Activated CD4-positive, CD25-positive, alpha-beta regulatory T cell treated with anti-CD3 and anti-CD28 coated beads, Interleukin-2, amount 50 U/mL, for 24 hours (primary cell): ENCODE measurements around the gene CCDC136.

ENCODE experiments used
- ATAC-seq, 2 donors: fragments of 150-1000 bp; cut with Tn5 transposase; one replicate each; pipeline ENCODE4 v1.10.0; 2021; ENCODE audit warnings: mild to moderate bottlenecking in 1 of 2, moderate library complexity in 1 of 2

CCDC136 gene

DNA sequence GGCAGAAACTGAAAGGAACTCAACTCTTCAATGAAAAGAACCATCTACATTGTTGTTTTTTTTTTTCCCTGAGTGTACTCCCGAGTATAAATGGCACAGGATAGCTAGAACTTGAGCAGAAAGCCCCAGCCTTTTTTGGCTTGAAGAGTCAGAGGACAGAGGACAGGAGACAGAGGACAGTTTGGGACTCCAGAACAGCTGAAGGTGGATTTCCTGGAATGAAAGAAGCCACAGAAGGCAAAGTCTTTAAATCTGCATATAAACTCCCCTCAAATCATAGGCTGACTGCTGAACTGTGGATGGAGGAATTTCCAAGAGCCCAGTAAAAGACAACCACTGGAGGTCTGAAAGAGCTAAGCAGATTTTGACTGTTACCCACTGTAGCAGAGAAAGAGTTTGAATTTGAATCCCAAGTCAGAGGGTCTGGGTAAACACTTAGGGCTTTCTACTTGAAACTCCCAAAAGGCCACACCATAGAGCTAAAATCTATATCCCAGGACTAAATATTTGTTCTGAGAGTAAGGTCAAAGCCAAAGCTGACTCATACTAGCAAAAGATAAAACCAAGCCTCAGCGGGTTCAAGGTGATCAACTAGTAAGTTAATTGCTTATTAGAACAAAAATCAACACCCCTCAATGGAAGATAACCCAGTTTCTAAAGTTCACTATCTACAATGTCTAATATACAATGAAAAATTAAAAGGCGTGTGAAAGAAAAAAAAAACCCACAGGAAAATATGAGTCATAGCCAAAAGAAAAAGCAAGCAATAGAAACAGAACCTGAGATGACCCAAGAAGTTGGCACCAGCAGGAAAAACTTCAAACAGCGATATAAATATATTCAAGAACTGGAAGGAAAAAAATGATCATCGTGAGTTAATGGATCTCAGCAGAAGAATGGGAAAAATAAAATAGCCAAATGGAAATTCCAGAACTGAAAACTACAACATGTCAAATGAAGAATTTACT, 14.3 kb upstream of the CCDC136 start:
- no peak for ATAC-seq

DNA sequence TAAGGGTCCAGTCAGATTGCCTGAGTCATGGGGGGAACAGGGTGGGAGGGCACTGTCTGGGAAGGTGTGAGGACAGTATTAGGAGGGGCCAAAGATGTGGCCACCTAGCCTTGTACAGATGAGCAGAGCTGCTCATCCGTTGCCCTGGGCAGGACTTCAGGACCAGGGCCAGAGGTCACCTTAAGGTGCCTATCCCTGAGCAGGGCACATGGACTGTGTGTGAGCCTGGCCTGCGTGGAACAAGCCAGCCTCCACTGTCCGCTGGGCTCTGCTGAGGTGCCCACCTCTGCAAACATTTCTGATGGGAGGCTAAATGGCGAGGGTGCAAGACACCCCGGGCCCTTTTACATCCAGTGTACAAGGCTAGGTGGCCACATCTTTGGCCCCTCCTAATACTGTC, 12.8 kb upstream of the CCDC136 start:
- ATAC-seq = no peak

DNA sequence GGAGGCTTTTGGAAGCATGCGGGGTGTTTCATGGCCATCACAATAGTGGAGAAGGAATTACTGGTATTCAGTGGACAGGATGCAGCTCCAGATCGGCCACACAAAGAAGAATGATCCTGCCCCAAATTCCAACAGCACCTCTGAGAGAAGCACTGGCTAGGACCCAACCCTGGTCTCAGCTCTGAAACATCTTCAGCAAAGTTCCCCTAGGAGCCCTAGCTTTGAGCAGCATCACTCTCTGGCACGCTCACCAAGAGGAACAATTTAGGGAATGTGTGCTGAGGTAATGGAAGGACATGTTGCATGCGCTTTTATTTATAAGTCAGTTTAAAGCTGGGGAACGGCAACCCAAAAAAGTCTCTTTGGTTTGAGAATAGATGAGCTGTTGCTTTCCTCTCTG, 10.6 kb upstream of the CCDC136 start:
- ATAC-seq = no peak

DNA sequence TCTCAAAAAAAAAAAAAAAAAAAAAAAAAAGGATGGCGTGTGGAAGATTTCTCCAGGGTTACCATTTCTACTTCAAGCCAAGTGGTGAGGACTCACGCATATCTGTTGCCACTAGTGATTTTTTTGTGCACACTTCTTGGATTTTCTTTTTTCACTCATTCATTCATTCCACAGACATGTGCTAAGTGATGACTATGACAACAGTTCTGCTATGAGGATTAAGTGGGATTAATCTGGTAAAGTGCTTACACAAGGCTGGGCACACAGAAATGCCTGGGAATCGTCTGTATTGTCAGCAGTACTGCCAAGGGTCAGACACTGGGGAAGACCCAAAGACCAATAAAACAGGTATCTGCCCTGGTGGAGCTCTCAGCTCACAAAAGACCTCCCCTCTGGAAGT, 9.9 kb upstream of the CCDC136 start:
- ATAC-seq = no peak

DNA sequence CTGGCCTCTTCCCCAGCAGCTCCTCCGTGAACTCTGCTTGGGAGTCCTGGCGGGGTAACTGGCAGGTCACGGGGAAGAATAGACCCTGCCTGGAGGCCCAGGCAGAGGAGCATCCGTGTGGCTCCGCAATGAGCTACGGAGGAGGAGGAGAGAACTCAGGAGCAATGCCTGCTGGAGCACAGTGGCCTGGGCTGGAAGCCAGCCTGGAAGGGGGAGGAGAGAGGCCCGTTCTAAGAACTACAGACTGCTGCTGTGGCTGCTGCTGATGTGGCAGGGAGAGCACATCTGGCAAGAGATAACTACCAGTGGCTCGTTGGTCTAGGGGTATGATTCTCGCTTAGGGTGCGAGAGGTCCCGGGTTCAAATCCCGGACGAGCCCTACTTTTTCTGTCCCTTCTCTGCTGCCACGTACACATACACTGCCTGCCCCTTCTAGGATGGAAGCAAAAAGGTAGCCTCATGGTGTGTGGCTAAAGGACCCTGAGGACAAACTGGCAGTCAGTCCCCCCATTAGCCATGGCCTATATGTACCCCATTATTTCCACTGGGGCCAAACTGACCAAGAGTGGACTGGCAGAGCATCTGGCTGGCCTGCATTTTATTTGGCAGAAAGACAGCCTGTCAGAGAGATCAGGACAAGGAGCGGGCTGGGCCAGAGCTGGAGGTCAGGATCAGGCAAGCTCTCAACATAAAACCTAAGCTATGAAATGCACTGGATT, 8.5 kb upstream of the CCDC136 start:
- no peak for ATAC-seq

DNA sequence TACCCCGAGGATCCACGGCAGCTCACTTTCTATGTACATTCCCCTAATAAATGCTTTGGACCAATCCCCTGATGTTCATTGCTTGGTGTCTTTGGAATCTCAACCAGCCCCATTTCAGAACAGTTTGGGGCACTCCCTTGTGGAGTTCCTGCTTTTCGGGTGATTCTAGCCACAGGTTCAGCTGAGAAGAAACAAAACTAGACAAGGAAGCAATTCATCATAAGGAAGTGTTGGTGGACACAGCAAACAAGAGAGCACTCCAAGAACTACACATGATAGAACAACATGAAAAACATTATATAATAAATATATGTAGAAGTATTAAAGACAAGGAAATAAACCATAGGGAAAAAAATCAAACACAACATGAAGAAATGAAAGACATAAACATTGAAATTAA, 6.0 kb upstream of the CCDC136 start:
- no peak for ATAC-seq

DNA sequence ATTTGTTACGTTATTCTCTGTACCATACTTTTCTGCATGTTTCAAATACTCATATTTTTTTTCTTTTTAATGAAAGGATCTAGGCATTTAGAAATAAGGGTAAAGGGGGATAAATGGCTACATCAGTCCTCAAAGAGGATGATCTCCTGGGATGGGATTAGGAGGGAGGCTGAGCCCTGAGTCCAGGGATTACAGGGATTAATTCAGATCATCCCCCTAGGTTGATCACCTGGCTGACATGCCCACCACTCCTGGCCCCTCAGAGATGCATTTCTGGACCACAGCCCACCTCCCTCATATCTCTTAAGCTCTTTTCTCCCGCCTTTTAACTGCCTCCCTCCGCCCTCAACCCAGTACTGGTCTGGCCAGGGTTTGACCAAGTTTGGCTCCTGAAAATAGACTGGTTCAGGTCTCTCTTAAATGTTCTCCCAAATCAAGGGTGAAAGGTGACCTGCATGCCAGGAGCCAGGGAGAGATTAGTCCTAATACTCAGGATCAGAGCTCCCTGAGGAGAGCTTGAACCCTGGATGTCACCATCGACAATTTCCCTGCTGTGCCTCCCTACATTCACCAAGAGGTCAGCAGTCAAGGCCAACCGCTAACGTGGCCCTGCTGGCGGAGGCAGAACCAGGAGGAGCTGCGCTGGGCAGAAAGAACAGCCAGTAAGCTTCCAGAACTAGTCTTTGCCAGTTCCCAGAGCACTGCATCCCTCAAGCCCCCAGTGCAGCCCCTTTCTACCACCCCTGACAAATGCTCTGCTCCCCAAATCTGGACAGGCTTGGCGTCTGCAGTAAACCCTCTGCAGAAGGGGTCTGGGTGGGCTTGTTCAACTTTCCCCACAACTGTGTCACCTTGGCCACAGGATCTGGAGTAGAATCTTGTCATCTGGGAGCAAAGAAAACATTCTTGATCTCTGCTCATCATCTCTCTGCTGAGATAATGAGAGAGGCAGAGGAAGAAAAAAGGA, 3.0 kb upstream of the CCDC136 start:
- no peak for ATAC-seq

DNA sequence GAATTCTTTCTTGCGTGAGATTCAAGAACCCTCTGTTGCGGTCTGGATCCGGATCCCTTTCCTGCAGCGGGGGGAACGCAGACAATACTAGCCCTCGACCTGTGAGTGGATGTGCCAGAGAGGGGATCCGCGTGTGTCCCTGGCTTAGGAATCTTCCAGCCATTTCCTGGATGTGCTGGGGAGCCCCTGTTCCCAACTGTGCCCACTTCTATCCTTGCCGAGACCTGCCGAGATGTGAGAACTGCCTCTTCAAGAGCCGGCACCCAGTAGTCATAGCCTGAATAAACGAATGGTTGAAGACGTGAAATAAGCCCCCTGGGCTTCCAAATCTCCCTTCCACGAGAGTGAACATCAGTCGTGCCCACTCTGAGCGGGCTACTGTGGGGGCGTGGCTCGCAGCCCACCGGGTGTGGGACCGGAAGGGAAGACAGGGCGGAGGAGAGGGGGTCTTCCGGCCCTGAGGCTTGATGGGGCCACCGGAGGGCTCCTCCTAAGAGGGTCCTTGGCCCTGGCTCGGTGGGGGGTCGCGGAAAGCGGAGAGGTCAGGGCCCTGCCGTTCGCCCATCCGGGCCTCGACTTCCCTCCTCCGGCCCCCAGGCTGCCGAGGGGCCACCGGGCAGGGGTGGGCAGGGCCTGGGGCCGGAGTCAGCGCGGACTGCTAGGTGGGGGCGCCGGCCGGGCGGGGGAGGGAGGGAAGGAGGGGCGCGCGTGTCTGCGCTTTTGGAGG, 1.3 kb upstream of the CCDC136 start:
- no peak for ATAC-seq

DNA sequence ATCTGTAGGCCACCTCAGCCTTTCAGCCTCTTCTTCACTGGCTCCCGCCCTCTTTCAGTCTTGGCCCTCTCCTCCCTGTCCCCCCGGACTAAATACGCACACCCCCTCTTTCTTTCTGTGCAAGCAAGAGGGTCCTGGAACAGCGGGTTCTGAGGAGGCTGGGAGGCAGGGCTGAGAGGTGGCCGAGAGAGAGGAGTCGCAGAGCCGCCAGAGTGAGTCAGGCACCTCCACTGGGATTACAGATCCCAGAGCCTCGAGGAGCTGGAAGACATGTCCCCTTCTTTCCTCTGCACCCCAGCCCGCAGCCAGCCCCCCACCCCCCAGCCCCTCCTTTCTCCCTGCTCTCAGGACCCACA, 182 bp downstream of the CCDC136 start:
- ATAC-seq = no peak

DNA sequence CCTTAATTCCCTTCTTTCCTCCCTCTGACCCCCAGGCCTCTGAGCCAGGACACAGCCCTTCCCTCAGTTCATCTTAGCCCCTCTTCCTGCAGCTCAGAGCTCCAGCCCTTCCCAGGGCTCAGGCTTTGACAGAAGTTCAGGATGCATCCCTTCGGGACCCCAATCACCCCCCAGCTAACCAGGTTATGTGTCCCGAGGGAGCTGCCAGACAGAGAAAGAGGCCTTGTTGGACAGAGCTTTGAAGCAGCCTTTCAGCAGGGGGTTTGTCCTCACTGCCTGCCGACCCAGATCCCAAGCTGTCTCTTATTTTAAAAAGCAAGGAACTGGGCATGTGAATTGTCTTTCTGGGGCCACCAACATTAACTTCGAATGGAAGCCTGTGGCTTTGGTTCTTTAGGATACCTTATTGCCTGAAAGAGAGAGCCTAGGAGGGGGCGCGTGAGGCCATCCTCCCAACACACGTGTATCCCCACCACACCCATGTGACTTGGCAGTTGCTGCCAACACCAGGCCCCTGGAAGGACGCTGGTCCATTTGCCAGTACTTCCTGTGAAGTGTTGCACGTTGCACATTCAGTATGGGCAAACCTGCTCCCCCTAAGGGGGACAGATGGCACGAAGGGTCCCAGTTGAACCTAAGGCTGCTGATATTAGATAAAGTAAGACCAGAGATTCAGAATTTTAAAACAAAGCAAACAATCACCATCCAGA, 858 bp downstream of the CCDC136 start:
- ATAC-seq = no peak

DNA sequence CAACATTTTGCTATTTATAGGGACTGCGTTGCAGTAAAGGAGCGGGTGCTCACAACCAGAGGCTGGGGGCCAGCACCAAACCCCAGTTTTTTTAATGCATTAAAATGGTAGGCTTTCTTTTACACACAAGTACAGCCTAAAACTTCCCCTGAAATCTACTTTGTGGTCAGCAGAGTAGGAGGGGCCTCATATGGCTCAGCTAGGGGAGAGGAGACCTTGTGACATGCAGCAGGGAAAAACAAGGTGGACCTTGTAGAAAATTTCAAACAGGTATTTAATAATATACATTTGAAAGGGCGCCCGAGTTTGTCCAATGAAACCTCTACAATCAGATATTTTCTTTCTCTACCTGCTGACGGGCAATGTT, 1.4 kb downstream of the CCDC136 start:
- ATAC-seq = no peak

DNA sequence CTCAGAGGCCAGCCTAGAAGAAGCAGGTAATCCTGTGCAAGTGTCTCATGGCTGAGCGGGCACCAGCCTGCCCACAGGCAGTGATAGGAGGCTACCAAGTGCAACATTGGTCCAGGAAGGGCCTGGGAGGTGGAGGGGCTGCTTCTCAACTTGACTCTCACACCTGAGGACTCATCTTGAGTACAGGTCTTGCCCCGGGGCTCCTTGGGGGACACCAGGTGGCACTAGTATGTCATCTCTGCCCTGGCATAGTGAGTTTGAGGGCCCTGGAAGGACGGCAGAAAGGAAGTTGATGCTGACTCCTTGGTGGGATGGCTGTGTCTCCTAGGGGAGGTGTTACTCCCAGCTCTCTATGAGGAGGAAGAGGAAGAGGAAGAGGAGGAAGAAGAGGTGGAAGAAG, 2.3 kb downstream of the CCDC136 start:
- no peak for ATAC-seq

DNA sequence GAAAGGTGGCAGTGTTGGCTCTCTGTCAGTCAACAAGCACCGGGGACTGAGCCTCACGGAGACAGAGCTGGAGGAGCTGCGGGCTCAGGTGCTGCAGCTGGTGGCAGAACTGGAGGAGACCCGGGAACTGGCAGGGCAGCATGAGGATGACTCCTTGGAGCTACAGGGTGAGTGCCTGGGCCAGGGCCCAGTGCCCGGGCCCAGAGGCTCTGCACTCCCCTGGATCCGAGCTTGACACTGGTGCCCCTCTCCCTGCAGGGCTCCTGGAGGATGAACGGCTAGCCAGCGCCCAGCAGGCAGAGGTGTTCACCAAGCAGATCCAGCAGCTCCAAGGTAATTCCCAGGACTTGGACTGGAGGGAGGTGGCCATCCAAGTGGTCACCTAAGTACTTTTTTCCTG, 2.7 kb downstream of the CCDC136 start:
- ATAC-seq = no peak

DNA sequence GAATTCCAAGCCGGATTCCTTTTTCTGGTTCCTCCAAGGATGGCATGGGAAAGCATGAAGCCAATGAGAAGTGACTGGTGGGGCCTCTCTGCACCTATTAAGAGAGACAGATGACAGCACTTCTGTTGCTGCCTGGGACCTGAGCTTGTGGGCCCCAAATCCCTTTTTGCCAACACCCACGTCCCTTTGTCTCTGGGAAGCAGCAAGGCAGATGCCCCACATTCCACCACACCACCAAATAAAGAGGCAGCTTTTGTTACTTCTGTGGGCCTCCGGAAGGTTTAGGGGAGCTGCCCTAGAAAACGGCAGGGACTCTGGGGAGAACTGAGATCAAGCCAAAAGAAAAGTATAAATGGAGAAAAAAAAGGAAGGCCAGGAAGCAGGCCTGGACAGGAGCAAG, 3.4 kb downstream of the CCDC136 start:
- no peak for ATAC-seq

DNA sequence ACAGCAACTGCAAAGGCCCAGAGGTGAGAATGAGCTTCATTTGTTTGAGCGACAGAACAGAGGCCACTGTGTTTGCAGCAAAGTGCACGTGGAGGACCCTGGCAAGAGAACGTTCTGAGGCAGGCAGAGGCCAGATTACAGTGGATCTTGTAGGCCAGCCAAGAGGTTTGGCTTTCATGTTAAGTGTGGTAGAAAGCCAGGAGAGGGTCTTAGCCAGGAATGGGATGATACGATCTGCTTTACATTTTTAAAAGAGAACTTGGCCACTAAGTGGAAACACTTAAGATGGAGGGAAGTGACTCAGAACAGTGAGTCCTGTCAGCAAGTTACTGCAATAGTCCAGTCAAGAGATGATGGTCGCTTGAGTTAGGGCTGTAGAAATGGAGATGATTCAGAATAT, 4.6 kb downstream of the CCDC136 start:
- ATAC-seq = no peak

DNA sequence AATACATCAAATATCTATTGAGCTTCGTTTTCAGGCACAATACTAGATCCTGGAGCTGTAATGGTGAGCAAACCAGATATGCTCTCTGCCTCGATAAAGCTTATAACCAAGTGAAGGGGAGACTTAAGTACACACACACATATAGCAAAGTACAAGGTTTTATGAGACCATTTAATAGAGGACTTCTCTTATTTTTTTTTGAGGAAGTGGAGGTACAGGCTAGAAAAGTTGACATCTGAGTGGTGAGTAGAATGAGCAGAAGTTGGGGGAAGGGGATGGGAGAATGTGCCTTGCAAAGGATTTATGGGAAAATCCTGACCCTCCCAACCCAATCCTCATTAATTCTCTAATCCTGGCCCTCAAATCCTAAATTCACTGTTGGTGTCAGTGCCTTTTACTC, 7.7 kb downstream of the CCDC136 start:
- ATAC-seq = no peak

DNA sequence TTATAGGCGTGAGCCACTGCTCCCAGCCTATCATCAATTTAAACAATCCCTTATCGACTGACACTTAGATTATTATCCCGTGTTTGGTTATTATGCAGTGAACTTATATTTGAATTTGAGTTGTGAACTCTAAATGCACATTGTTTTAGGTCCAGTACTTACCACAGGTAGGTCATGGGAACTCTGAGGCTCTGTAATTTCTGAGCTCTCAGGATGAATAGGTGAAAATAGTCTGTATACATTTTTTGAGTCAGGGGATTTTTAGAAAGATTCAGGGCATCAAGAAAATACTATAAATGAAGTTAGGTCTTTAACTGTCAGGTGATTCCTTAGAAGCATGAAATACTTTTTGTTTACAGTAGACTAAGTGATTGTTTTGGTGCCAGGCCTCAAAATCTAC, 8.8 kb downstream of the CCDC136 start:
- no peak for ATAC-seq

DNA sequence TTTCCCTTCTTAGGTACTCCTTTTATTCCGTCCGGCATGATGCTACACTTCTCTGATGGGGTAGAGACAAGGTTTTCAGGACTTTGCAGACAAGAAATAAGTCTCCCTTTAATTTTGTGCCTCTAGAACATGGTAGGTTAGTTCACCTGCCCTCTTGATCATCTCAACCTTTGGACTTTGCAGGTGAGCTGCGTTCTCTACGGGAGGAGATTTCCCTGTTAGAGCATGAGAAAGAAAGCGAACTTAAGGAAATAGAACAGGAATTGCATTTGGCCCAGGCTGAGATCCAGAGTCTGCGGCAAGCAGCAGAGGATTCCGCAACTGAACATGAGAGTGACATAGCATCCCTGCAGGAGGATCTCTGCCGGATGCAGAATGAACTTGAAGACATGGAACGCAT, 9.2 kb downstream of the CCDC136 start:
- no peak for ATAC-seq

DNA sequence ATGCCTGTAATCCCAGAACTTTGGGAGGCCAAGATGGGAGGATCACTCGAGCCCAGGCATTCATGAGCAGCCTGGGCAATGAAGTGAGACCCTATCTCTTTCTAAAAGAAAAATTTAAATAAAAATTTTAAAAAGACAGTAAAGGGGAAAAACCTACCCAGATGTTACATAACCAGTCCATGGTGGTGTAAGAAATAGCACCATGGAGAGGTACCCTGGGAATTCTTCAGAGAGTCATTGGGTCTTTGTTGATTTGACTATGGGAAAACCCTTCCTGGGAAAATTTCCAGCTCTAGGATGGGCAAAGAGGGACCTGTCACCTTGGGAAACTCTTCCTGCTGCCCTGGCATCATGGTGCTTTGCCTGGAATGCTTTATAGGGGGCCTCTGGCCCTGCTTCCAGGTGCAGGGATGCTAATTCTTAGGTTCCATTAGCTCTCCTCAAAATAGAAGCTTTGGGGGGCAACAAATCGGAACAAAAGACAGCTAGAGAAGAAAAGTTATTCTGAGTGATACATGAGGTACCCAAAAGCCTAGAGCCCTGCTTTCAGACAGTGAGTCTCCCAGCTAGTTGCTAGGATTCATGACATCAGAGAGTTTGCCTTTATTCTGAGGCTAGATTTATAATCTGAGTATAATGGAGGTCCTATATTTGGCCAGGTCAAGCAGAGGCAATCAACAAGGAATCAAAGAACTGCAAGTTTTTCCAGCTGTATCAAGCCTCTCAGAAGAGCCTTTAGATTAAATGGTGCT, 10.1 kb downstream of the CCDC136 start:
- no peak for ATAC-seq

DNA sequence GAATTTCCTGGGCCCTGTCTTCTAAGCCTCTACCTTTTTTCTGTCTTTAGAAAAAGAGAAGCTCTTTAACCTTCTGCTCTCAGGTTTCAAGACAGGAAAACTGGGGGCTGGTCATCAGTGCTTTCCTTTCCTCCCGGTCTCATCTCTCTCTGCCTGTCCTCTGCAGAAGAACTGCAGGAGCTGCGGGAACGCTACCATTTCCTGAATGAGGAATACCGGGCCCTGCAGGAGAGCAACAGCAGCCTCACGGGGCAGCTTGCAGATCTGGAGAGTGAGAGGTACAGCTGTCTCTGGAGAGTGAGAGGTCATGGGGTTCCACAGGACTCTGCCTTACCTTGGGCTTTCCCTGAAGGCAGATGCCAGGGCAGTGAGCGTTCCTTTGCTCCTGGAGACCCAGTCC, 12.7 kb downstream of the CCDC136 start:
- ATAC-seq = no peak

DNA sequence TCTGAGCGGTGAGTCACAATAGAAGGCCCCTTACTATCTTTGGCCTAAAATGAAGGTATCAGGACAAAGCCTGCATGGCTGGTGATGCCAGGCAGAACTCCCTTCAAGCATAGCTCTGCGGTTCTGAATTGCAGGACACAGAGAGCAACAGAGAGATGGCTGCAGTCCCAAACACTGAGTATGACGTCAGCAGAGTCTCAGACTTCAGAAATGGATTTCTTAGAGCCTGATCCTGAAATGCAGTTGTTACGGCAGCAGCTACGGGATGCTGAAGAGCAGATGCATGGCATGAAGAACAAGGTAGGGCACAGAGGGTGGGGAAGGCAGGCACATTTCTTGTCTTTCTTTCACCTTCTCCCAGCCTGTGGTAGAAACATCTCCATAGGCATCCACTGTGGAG, 13.5 kb downstream of the CCDC136 start:
- no peak for ATAC-seq
